Astrocyte (in vitro differentiated cells and primary cell): ENCODE data around the gene MTX1.

Source experiments
- CTCF ChIP-seq: IDR thresholded peaks from 2 replicates; pipeline ENCODE4 v1.5.1; 2011; ENCODE audit warnings: low read depth, mild to moderate bottlenecking, inconsistent platforms, low read length, moderate library complexity; ENCODE audit not compliant: insufficient read depth
- EZH2 ChIP-seq: IDR thresholded peaks from 2 replicates; pipeline ENCODE4 v1.6.1; 2012; ENCODE audit warnings: mild to moderate bottlenecking, low read length, inconsistent platforms; ENCODE audit not compliant: insufficient read depth

GRCh38 chr1:155197901-155198546 is 10.5 kb upstream of the MTX1 start:
- TF ChIP-seq CTCF (no peak), EZH2 (no peak)
